ENCODE results near the gene SZT2. TPM values are rescaled to one million over a fixed set of nuclear protein-coding genes. Genes with fewer than 3 reads are reported as not detected.
"Not testable (repeated sequence)": the region's sequence is repeated elsewhere in the genome, so short reads cannot be mapped to it uniquely, and the experiment has no call there.

The SZT2 gene
- total RNA-seq, 1 donor from 2014 or later: 39.4 TPM

GRCh38 chr1:43404353-43404752 is 14.7 kb downstream of the SZT2 start:
- Mint-ChIP-seq H3K4me1 (no peaks in the 10 kb centered on the region), H3K9me3 (no peaks in the 10 kb centered on the region), H3K27ac (ENCODE audit: unreplicated experiment) (peak overlapping the region; percentile 23)

GRCh38 chr1:43405219-43405875 is 15.6 kb downstream of the SZT2 start:
- TF ChIP-seq CTCF (conservative IDR thresholded peaks at IDR 0.05): no peak
- Mint-ChIP-seq H3K4me3 (no peak overlapping the region), H3K36me3 (ENCODE audit: low read depth) (peaks cover 16% of the 10 kb centered on the region), H3K4me1 (no peaks in the 10 kb centered on the region), H3K9me3 (no peaks in the 10 kb centered on the region), H3K27me3 (ENCODE audit: low read depth) (no peaks in the 10 kb centered on the region), H3K27ac (ENCODE audit: unreplicated experiment) (no peak overlapping the region)
- DNase-seq (ENCODE audit: low read depth, low spot score): no peak

More at GRCh38 chr1:43404353-43404752, 14.7 kb downstream of the SZT2 start:
- Mint-ChIP-seq H3K36me3 (ENCODE audit: low read depth) (peaks cover 12% of the 10 kb centered on the region), H3K27me3 (ENCODE audit: low read depth) (no peaks in the 10 kb centered on the region), H3K4me3 (no peak overlapping the region)
- TF ChIP-seq CTCF (conservative IDR thresholded peaks at IDR 0.05): no peak
- no peak for DNase-seq (ENCODE audit: low read depth, low spot score)

- Mint-ChIP-seq H3K36me3 (ENCODE audit: low read depth) (peaks cover 16% of the 10 kb centered on the region), H3K4me1 (no peaks in the 10 kb centered on the region), H3K27ac (ENCODE audit: unreplicated experiment) (no peak overlapping the region)
Measured at GRCh38 chr1:43405876-43406234, 16.2 kb downstream of the SZT2 start.

GRCh38 chr1:43410571-43410970 is 20.9 kb downstream of the SZT2 start:
- Mint-ChIP-seq H3K4me3 (no peak overlapping the region), H3K27me3 (ENCODE audit: low read depth) (no peaks in the 10 kb centered on the region), H3K4me1 (no peaks in the 10 kb centered on the region), H3K9me3 (no peaks in the 10 kb centered on the region), H3K27ac (ENCODE audit: unreplicated experiment) (no peak overlapping the region), H3K36me3 (ENCODE audit: low read depth) (peaks cover 19% of the 10 kb centered on the region)
- no peak for TF ChIP-seq CTCF (conservative IDR thresholded peaks at IDR 0.05)
- no peak for DNase-seq (ENCODE audit: low read depth, low spot score)

More at GRCh38 chr1:43405876-43406234, 16.2 kb downstream of the SZT2 start:
- H3K27me3 Mint-ChIP-seq (ENCODE audit: low read depth): no peaks in the 10 kb centered on the region
- H3K4me3 Mint-ChIP-seq: no peak overlapping the region
- no peak for TF ChIP-seq CTCF (conservative IDR thresholded peaks at IDR 0.05)
- no peak for DNase-seq (ENCODE audit: low read depth, low spot score)
- H3K9me3 Mint-ChIP-seq: no peaks in the 10 kb centered on the region

- not testable (repeated sequence) for H3K9me3 Mint-ChIP-seq; H3K4me3 Mint-ChIP-seq; H3K27ac Mint-ChIP-seq (ENCODE audit: unreplicated experiment)
Measured at GRCh38 chr1:43413426-43413825, 23.7 kb downstream of the SZT2 start.

GRCh38 chr1:43414634-43415223 is 25.0 kb downstream of the SZT2 start:
- H3K9me3 Mint-ChIP-seq: no peaks in the 10 kb centered on the region
- DNase-seq (ENCODE audit: low read depth, low spot score): peak; percentile 58
- H3K27ac Mint-ChIP-seq (ENCODE audit: unreplicated experiment): no peak overlapping the region
- no peaks in the 10 kb centered on the region for H3K4me1 Mint-ChIP-seq
- no peaks in the 10 kb centered on the region for H3K27me3 Mint-ChIP-seq (ENCODE audit: low read depth)
- peak; percentile 81 for TF ChIP-seq CTCF (conservative IDR thresholded peaks at IDR 0.05)
- H3K4me3 Mint-ChIP-seq: no peak overlapping the region
- H3K36me3 Mint-ChIP-seq (ENCODE audit: low read depth): peaks cover 9% of the 10 kb centered on the region

More at GRCh38 chr1:43413426-43413825, 23.7 kb downstream of the SZT2 start:
- DNase-seq (ENCODE audit: low read depth, low spot score); H3K27me3 Mint-ChIP-seq (ENCODE audit: low read depth); H3K4me1 Mint-ChIP-seq: not testable (repeated sequence)
- peaks cover 17% of the 10 kb centered on the region for H3K36me3 Mint-ChIP-seq (ENCODE audit: low read depth)
